Measurements from ENCODE around the gene ASB11.
"Not testable (repeated sequence)": the region's sequence is repeated elsewhere in the genome, so short reads cannot be mapped to it uniquely, and the experiment has no call there.

DNA sequence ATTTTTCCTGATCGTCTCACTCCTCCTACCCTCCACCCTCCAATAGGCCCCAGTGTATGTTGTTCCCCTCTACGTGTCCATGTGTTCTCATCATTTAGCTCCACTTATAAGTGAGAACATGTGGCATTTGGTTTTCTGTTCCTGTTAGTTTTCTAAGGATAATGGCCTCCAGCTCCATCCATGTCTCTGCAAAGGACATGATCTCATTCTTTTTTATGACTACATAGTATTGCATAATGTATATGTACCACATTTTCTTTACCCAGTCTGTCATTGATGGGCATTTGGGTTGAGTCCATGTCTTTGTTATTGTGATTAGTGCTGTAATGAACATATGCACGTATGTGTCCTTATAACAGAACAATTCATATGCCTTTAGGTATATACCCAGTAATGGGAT lies 9.5 kb downstream of the ASB11 start:
- TF ChIP-seq, protein P1, sequence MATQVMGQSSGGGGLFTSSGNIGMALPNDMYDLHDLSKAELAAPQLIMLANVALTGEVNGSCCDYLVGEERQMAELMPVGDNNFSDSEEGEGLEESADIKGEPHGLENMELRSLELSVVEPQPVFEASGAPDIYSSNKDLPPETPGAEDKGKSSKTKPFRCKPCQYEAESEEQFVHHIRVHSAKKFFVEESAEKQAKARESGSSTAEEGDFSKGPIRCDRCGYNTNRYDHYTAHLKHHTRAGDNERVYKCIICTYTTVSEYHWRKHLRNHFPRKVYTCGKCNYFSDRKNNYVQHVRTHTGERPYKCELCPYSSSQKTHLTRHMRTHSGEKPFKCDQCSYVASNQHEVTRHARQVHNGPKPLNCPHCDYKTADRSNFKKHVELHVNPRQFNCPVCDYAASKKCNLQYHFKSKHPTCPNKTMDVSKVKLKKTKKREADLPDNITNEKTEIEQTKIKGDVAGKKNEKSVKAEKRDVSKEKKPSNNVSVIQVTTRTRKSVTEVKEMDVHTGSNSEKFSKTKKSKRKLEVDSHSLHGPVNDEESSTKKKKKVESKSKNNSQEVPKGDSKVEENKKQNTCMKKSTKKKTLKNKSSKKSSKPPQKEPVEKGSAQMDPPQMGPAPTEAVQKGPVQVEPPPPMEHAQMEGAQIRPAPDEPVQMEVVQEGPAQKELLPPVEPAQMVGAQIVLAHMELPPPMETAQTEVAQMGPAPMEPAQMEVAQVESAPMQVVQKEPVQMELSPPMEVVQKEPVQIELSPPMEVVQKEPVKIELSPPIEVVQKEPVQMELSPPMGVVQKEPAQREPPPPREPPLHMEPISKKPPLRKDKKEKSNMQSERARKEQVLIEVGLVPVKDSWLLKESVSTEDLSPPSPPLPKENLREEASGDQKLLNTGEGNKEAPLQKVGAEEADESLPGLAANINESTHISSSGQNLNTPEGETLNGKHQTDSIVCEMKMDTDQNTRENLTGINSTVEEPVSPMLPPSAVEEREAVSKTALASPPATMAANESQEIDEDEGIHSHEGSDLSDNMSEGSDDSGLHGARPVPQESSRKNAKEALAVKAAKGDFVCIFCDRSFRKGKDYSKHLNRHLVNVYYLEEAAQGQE (IDR thresholded peaks at IDR 0.05; ENCODE audit: low read depth, low read length): not testable (repeated sequence)
- TF ChIP-seq NR2C2 (IDR thresholded peaks at IDR 0.05; ENCODE audit: borderline replicate concordance, control insufficient read depth, insufficient read length, low read depth); MEF2A (IDR thresholded peaks at IDR 0.05; ENCODE audit: insufficient read depth, low read depth, low read length); HDAC6 (IDR thresholded peaks at IDR 0.05; ENCODE audit: unreplicated experiment): not testable (repeated sequence)
- TF ChIP-seq, protein P2, sequence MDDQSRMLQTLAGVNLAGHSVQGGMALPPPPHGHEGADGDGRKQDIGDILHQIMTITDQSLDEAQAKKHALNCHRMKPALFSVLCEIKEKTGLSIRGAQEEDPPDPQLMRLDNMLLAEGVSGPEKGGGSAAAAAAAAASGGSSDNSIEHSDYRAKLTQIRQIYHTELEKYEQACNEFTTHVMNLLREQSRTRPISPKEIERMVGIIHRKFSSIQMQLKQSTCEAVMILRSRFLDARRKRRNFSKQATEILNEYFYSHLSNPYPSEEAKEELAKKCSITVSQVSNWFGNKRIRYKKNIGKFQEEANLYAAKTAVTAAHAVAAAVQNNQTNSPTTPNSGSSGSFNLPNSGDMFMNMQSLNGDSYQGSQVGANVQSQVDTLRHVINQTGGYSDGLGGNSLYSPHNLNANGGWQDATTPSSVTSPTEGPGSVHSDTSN (IDR thresholded peaks at IDR 0.05; ENCODE audit: insufficient replicate concordance, low read depth, low read length): not testable (repeated sequence)

Measured in GM12878 (cell line).